DOHH2 (cell line): ENCODE results near the gene NALCN.

Experiments
- H3F3A ChIP-seq: fragments of 200-600 bp; sonication (generic), shearing (Covaris generic); 2 replicates; pipeline ENCODE4 v1.6.0; 2016; ENCODE audit warnings: antibody characterized with exemption, mild to moderate bottlenecking; ENCODE audit not compliant: control insufficient read depth, insufficient read depth
- H3K27ac ChIP-seq: fragments of 200-600 bp; sonication (generic); 2 replicates; pipeline ENCODE4 v1.5.1; 2014; ENCODE audit warnings: low read depth, mild to moderate bottlenecking, low read length, moderate library complexity
- H3K27me3 ChIP-seq: fragments of 200-600 bp; sonication (generic); 2 replicates; pipeline ENCODE4 v1.6.1; 2014; ENCODE audit warnings: mild to moderate bottlenecking, low read length, mixed read lengths; ENCODE audit not compliant: control insufficient read depth
- H3K36me3 ChIP-seq: fragments of 200-600 bp; sonication (generic); 2 replicates; pipeline ENCODE4 v1.6.1; 2014; ENCODE audit warnings: mild to moderate bottlenecking, low read length, moderate library complexity, mixed read lengths; ENCODE audit not compliant: control insufficient read depth
- H3K4me1 ChIP-seq: fragments of 200-600 bp; sonication (generic); 2 replicates; pipeline ENCODE4 v1.6.1; 2014; ENCODE audit warnings: mild to moderate bottlenecking, low read length, mixed read lengths; ENCODE audit not compliant: control insufficient read depth
- H3K4me2 ChIP-seq: fragments of 200-600 bp; sonication (generic); 2 replicates; pipeline ENCODE4 v1.6.0; 2014; ENCODE audit warnings: mild to moderate bottlenecking, low read length, moderate library complexity
- H3K4me3 ChIP-seq: fragments of 200-600 bp; sonication (generic); 2 replicates; pipeline ENCODE4 v1.5.1; 2014; ENCODE audit warnings: mild to moderate bottlenecking, low read length, mixed read lengths
- H3K79me2 ChIP-seq: fragments of 200-600 bp; sonication (generic); 2 replicates; pipeline ENCODE4 v1.6.1; 2014; ENCODE audit warnings: mild to moderate bottlenecking, low read length, mixed read lengths; ENCODE audit not compliant: control insufficient read depth
- H3K9me2 ChIP-seq: fragments of 200-600 bp; sonication (generic); replicated peaks from 2 replicates; pipeline ENCODE4 v1.6.1; 2014; ENCODE audit warnings: mild to moderate bottlenecking, low read length, mixed read lengths; ENCODE audit not compliant: control insufficient read depth
- H3K9me3 ChIP-seq: fragments of 200-600 bp; sonication (generic); 2 replicates; pipeline ENCODE4 v1.6.1; 2014; ENCODE audit warnings: antibody characterized with exemption, low read length, mixed read lengths; ENCODE audit not compliant: control insufficient read depth, insufficient read depth
- H4K20me1 ChIP-seq: fragments of 200-600 bp; sonication (generic); 2 replicates; pipeline ENCODE4 v1.6.0; 2014; ENCODE audit warnings: low read depth, mild to moderate bottlenecking, antibody characterized with exemption, low read length, moderate library complexity; ENCODE audit not compliant: control insufficient read depth, insufficient read depth
- CTCF ChIP-seq: fragments of 200-600 bp; sonication (generic); IDR thresholded peaks from one replicate; pipeline ENCODE4 v1.5.1; 2014; ENCODE audit warnings: antibody characterized with exemption, mild to moderate bottlenecking, low read depth, low read length; ENCODE audit not compliant: poor library complexity, severe bottlenecking
- EZH2phosphoT487 ChIP-seq: fragments of 200-600 bp; sonication (generic); IDR thresholded peaks from 2 replicates; pipeline ENCODE4 v1.6.1; 2017; ENCODE audit warnings: borderline replicate concordance, mild to moderate bottlenecking, antibody characterized with exemption, low read length, moderate library complexity, mixed read lengths

Gene NALCN

GRCh38 chr13:101326710-101327109 lies 89.6 kb downstream of the NALCN start:
- no peak overlapping the region for H3K27ac ChIP-seq

GRCh38 chr13:101325423-101325822 lies 90.9 kb downstream of the NALCN start:
- H3K4me3 ChIP-seq = no peak overlapping the region
- TF ChIP-seq EZH2phosphoT487 = no peak
- TF ChIP-seq CTCF = no peak
- no peak overlapping the region for H3K27ac ChIP-seq
- no peak overlapping the region for H3K4me2 ChIP-seq
- H3K9me3 ChIP-seq = no peaks in the 10 kb centered on the region
- H3F3A ChIP-seq = no peaks in the 10 kb centered on the region
- H3K27me3 ChIP-seq = no peaks in the 10 kb centered on the region
- H4K20me1 ChIP-seq = no peaks in the 10 kb centered on the region
- no peaks in the 10 kb centered on the region for H3K79me2 ChIP-seq
- H3K4me1 ChIP-seq = no peaks in the 10 kb centered on the region
- H3K36me3 ChIP-seq = no peaks in the 10 kb centered on the region
- no peaks in the 10 kb centered on the region for H3K9me2 ChIP-seq

More at GRCh38 chr13:101326710-101327109, 89.6 kb downstream of the NALCN start:
- Histone ChIP-seq H3K9me2 (no peaks in the 10 kb centered on the region), H3K36me3 (no peaks in the 10 kb centered on the region), H3K4me1 (no peaks in the 10 kb centered on the region), H3K4me2 (no peak overlapping the region), H3K9me3 (no peaks in the 10 kb centered on the region), H3K27me3 (no peaks in the 10 kb centered on the region), H4K20me1 (no peaks in the 10 kb centered on the region), H3F3A (no peaks in the 10 kb centered on the region), H3K4me3 (no peak overlapping the region), H3K79me2 (no peaks in the 10 kb centered on the region)
- TF ChIP-seq EZH2phosphoT487 (no peak), CTCF (no peak)

- Histone ChIP-seq H3K27me3 (no peaks in the 10 kb centered on the region), H3K9me2 (no peaks in the 10 kb centered on the region), H3K4me3 (no peak overlapping the region), H3F3A (no peaks in the 10 kb centered on the region), H3K4me1 (no peaks in the 10 kb centered on the region), H3K9me3 (no peaks in the 10 kb centered on the region), H4K20me1 (no peaks in the 10 kb centered on the region), H3K4me2 (no peak overlapping the region), H3K36me3 (no peaks in the 10 kb centered on the region), H3K79me2 (no peaks in the 10 kb centered on the region), H3K27ac (no peak overlapping the region)
- no peak for TF ChIP-seq CTCF
- TF ChIP-seq EZH2phosphoT487 = no peak
Observed at GRCh38 chr13:101323601-101324000, 92.7 kb downstream of the NALCN start.
